ENCODE results near the gene B3GNT2.

Gene B3GNT2

DNA sequence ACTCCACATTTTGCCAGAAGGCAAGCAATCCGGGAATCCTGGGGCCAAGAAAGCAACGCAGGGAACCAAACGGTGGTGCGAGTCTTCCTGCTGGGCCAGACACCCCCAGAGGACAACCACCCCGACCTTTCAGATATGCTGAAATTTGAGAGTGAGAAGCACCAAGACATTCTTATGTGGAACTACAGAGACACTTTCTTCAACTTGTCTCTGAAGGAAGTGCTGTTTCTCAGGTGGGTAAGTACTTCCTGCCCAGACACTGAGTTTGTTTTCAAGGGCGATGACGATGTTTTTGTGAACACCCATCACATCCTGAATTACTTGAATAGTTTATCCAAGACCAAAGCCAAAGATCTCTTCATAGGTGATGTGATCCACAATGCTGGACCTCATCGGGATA lies 26.8 kb downstream of the B3GNT2 start:
- H2BK120ac ChIP-seq (ENCODE audit: low read depth, low read length) = no peak overlapping the region
- no peak overlapping the region for H2AK5ac ChIP-seq (ENCODE audit: low read length)
- WGBS (ENCODE audit: extremely low coverage, insufficient coverage, low lambda C conversion rate) = no CpG with 5 or more reads among the region's 8 CpGs
- peaks cover 31% of the 10 kb centered on the region for H3K79me1 ChIP-seq (ENCODE audit: low read length)
- H3K18ac ChIP-seq (ENCODE audit: low read length) = no peak overlapping the region
- H3K79me2 ChIP-seq (ENCODE audit: control insufficient read depth, insufficient read depth, low read length) = peaks cover 65% of the 10 kb centered on the region
- no peaks in the 10 kb centered on the region for H3K27me3 ChIP-seq (ENCODE audit: insufficient read depth, low read length, poor library complexity)
- peaks cover 2% of the 10 kb centered on the region for H3K4me1 ChIP-seq (ENCODE audit: control insufficient read depth, low read depth, low read length)
- no peak overlapping the region for H2BK5ac ChIP-seq (ENCODE audit: low read length)
- peaks cover 8% of the 10 kb centered on the region for H3K36me3 ChIP-seq (ENCODE audit: control insufficient read depth, insufficient read depth, low read length)
- H3K4me3 ChIP-seq (ENCODE audit: low read length) = no peak overlapping the region
- no peak for DNase-seq
- H4K8ac ChIP-seq (ENCODE audit: low read depth, low read length) = no peak overlapping the region
- no peak overlapping the region for H2BK15ac ChIP-seq (replicated peaks; ENCODE audit: low read depth)
- no peak overlapping the region for H3K4me2 ChIP-seq (ENCODE audit: low read length)
- H3K23ac ChIP-seq (ENCODE audit: low read length) = no peak overlapping the region
- H4K5ac ChIP-seq (ENCODE audit: low read length) = no peak overlapping the region
- H3K4ac ChIP-seq (ENCODE audit: low read depth, low read length) = no peak overlapping the region
- H3K56ac ChIP-seq (ENCODE audit: low read length) = no peak overlapping the region
- no peak overlapping the region for H3K27ac ChIP-seq (ENCODE audit: low read depth, low read length)
- H3K9ac ChIP-seq (ENCODE audit: low read length) = no peak overlapping the region

DNA sequence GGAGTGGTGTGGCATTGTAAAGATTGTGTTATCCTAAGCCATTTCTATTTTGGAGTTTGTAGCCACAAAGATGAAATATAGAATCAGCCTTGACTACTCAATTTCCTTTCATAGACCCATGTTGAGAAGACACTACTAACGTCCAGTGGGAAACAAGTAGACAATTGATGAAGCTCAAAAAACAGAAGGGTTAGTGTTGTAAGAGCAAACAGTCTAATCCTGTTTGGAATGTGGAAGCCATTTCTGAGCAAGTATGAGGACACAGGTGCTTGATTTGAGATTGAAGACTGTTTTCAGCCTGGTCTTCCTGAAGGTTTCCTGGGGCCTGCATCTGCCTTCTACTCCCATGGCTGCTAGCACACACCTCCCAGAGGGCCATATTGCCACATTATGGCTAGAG lies 29.1 kb downstream of the B3GNT2 start:
- H2BK15ac ChIP-seq (replicated peaks; ENCODE audit: low read depth) = no peak overlapping the region
- H3K79me1 ChIP-seq (ENCODE audit: low read length) = peaks cover 26% of the 10 kb centered on the region
- H2BK120ac ChIP-seq (ENCODE audit: low read depth, low read length) = no peak overlapping the region
- no peak overlapping the region for H2BK5ac ChIP-seq (ENCODE audit: low read length)
- no peak overlapping the region for H4K5ac ChIP-seq (ENCODE audit: low read length)
- no peak overlapping the region for H3K9ac ChIP-seq (ENCODE audit: low read length)
- peaks cover 8% of the 10 kb centered on the region for H3K36me3 ChIP-seq (ENCODE audit: control insufficient read depth, insufficient read depth, low read length)
- no peak for DNase-seq
- H3K27ac ChIP-seq (ENCODE audit: low read depth, low read length) = no peak overlapping the region
- no peak overlapping the region for H3K4me2 ChIP-seq (ENCODE audit: low read length)
- H3K23ac ChIP-seq (ENCODE audit: low read length) = no peak overlapping the region
- H3K27me3 ChIP-seq (ENCODE audit: insufficient read depth, low read length, poor library complexity) = no peaks in the 10 kb centered on the region
- no peak overlapping the region for H3K4me3 ChIP-seq (ENCODE audit: low read length)
- WGBS (ENCODE audit: extremely low coverage, insufficient coverage, low lambda C conversion rate) = no CpG with 5 or more reads among the region's 1 CpG
- H2AK5ac ChIP-seq (ENCODE audit: low read length) = no peak overlapping the region
- peaks cover 2% of the 10 kb centered on the region for H3K4me1 ChIP-seq (ENCODE audit: control insufficient read depth, low read depth, low read length)
- peaks cover 44% of the 10 kb centered on the region for H3K79me2 ChIP-seq (ENCODE audit: control insufficient read depth, insufficient read depth, low read length)
- no peak overlapping the region for H3K4ac ChIP-seq (ENCODE audit: low read depth, low read length)
- H4K8ac ChIP-seq (ENCODE audit: low read depth, low read length) = no peak overlapping the region
- H3K56ac ChIP-seq (ENCODE audit: low read length) = no peak overlapping the region
- no peak overlapping the region for H3K18ac ChIP-seq (ENCODE audit: low read length)

DNA sequence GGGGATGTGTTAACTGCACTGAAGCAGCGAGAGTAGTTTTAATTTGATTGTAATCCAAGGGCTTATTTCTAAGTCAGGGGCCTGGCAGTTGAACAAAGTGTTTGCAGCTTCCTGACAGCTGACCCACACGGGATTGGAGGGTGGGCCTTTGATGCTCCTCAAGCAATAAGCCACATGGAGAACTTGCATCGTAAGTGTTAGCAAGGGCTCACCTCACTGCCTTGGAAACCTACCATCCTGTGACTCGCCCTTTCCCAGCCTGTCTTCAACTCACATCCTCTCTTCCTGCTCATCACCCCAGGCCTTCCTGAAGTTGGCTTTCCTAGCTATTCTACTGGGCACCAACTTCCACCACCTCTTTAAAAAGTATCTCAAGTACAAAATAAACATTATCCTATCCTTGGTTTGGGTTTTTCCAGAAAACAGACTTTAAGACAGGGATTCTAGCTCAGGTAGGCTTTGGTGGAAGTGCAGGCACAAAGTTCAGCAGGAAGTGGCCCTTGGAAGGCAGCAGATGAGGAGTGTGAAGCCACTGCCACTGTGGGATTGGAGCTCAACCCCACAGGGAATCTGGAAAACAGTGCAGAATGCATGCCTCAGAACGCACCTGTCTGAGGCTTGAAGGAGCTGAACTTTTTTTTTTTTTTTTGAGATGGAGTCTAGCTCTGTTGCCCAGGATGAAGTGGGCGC lies 31.6 kb downstream of the B3GNT2 start:
- Histone ChIP-seq H3K18ac (ENCODE audit: low read length) (no peak overlapping the region), H3K27me3 (ENCODE audit: insufficient read depth, low read length, poor library complexity) (no peaks in the 10 kb centered on the region), H3K4me1 (ENCODE audit: control insufficient read depth, low read depth, low read length) (no peaks in the 10 kb centered on the region), H3K4ac (ENCODE audit: low read depth, low read length) (no peak overlapping the region), H4K8ac (ENCODE audit: low read depth, low read length) (no peak overlapping the region), H3K56ac (ENCODE audit: low read length) (no peak overlapping the region), H3K4me3 (ENCODE audit: low read length) (no peak overlapping the region), H2AK5ac (ENCODE audit: low read length) (no peak overlapping the region), H3K27ac (ENCODE audit: low read depth, low read length) (no peak overlapping the region), H2BK120ac (ENCODE audit: low read depth, low read length) (no peak overlapping the region), H3K36me3 (ENCODE audit: control insufficient read depth, insufficient read depth, low read length) (peaks cover 8% of the 10 kb centered on the region), H3K79me1 (ENCODE audit: low read length) (peaks cover 21% of the 10 kb centered on the region), H3K23ac (ENCODE audit: low read length) (no peak overlapping the region), H4K5ac (ENCODE audit: low read length) (no peak overlapping the region), H2BK5ac (ENCODE audit: low read length) (no peak overlapping the region), H3K79me2 (ENCODE audit: control insufficient read depth, insufficient read depth, low read length) (peaks cover 21% of the 10 kb centered on the region), H3K4me2 (ENCODE audit: low read length) (no peak overlapping the region), H3K9ac (ENCODE audit: low read length) (no peak overlapping the region), H2BK15ac (replicated peaks; ENCODE audit: low read depth) (no peak overlapping the region)
- no CpG with 5 or more reads among the region's 6 CpGs for WGBS (ENCODE audit: extremely low coverage, insufficient coverage, low lambda C conversion rate)
- no peak for DNase-seq

DNA sequence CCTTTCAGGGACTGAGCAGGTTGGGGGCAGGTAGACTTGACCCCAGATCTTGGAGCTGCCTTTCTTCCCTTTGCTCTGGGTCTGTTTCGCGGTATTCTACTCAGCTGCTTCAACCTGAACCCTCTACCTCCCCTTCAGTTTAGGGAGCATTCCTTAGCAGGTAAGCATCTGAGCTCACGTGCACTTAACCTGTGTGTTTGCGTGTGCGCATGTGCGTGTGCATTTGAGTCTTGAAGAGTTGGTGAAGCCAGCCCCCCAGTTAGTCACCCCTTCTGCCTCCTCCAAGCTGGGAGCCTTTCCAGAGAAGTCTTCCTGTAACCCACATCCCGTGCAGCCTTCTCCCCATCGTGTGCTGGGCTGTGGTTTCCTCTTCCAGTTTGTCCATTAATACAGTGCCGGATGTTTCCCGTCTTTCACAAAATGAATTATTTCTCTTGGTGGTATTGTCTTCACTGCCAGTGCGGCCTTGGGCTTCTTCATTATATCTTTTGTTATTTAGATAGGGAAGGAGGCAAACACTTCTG lies 33.2 kb downstream of the B3GNT2 start:
- Histone ChIP-seq H3K36me3 (ENCODE audit: control insufficient read depth, insufficient read depth, low read length) (peaks cover 4% of the 10 kb centered on the region), H2BK5ac (ENCODE audit: low read length) (no peak overlapping the region), H3K56ac (ENCODE audit: low read length) (no peak overlapping the region), H4K8ac (ENCODE audit: low read depth, low read length) (no peak overlapping the region), H3K27ac (ENCODE audit: low read depth, low read length) (no peak overlapping the region), H3K23ac (ENCODE audit: low read length) (no peak overlapping the region), H3K79me2 (ENCODE audit: control insufficient read depth, insufficient read depth, low read length) (peaks cover 12% of the 10 kb centered on the region), H4K5ac (ENCODE audit: low read length) (no peak overlapping the region), H3K18ac (ENCODE audit: low read length) (no peak overlapping the region), H2BK15ac (replicated peaks; ENCODE audit: low read depth) (no peak overlapping the region), H3K4me2 (ENCODE audit: low read length) (no peak overlapping the region), H2BK120ac (ENCODE audit: low read depth, low read length) (no peak overlapping the region), H3K79me1 (ENCODE audit: low read length) (peaks cover 16% of the 10 kb centered on the region), H2AK5ac (ENCODE audit: low read length) (no peak overlapping the region), H3K27me3 (ENCODE audit: insufficient read depth, low read length, poor library complexity) (no peaks in the 10 kb centered on the region), H3K4ac (ENCODE audit: low read depth, low read length) (no peak overlapping the region), H3K4me1 (ENCODE audit: control insufficient read depth, low read depth, low read length) (no peaks in the 10 kb centered on the region), H3K4me3 (ENCODE audit: low read length) (no peak overlapping the region), H3K9ac (ENCODE audit: low read length) (no peak overlapping the region)
- no CpG with 5 or more reads among the region's 11 CpGs for WGBS (ENCODE audit: extremely low coverage, insufficient coverage, low lambda C conversion rate)
- DNase-seq = no peak

DNA sequence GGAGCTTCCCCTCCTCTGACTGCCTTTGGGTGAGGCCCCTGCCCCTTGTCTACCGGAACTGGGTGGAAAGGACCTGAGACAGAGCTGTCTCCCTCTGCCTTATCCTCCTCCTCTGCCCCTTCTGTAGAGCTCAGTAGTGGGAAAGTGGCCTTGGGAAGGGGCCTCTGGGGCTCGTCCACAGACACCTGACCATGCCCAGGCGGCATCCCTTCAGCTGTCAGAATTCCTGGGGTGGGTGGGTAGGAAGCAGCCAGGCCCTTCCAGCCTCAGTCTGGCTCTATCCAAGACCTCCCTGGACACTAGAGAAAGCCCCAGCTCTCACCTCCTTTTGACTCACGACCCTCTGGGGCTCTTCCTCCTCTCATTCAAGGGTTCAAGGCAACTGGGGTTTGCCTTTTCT lies 35.6 kb downstream of the B3GNT2 start:
- Histone ChIP-seq H3K79me2 (ENCODE audit: control insufficient read depth, insufficient read depth, low read length) (peaks cover 3% of the 10 kb centered on the region), H2AK5ac (ENCODE audit: low read length) (no peak overlapping the region), H3K4ac (ENCODE audit: low read depth, low read length) (no peak overlapping the region), H2BK5ac (ENCODE audit: low read length) (no peak overlapping the region), H3K27ac (ENCODE audit: low read depth, low read length) (no peak overlapping the region), H4K8ac (ENCODE audit: low read depth, low read length) (no peak overlapping the region), H4K5ac (ENCODE audit: low read length) (no peak overlapping the region), H3K56ac (ENCODE audit: low read length) (no peak overlapping the region), H3K36me3 (ENCODE audit: control insufficient read depth, insufficient read depth, low read length) (no peaks in the 10 kb centered on the region), H2BK120ac (ENCODE audit: low read depth, low read length) (no peak overlapping the region), H3K79me1 (ENCODE audit: low read length) (peaks cover 5% of the 10 kb centered on the region), H3K4me1 (ENCODE audit: control insufficient read depth, low read depth, low read length) (no peaks in the 10 kb centered on the region), H3K23ac (ENCODE audit: low read length) (no peak overlapping the region), H3K9ac (ENCODE audit: low read length) (no peak overlapping the region), H3K27me3 (ENCODE audit: insufficient read depth, low read length, poor library complexity) (no peaks in the 10 kb centered on the region), H3K4me3 (ENCODE audit: low read length) (no peak overlapping the region), H3K4me2 (ENCODE audit: low read length) (no peak overlapping the region), H3K18ac (ENCODE audit: low read length) (no peak overlapping the region), H2BK15ac (replicated peaks; ENCODE audit: low read depth) (no peak overlapping the region)
- no peak for DNase-seq
- WGBS (ENCODE audit: extremely low coverage, insufficient coverage, low lambda C conversion rate) = no CpG with 5 or more reads among the region's 4 CpGs

All from mesendoderm (in vitro differentiated cells).